DMS114 treated with DMSO at 0.1 percent for 48 hours (cell line): ENCODE results near the gene CACNA2D3.

ENCODE experiments used
- DNase-seq: peaks from one replicate; lab custom pipeline; 2025; ENCODE audit not compliant: unreplicated experiment; lab: John Stamatoyannopoulos, UW

Gene CACNA2D3

DNA sequence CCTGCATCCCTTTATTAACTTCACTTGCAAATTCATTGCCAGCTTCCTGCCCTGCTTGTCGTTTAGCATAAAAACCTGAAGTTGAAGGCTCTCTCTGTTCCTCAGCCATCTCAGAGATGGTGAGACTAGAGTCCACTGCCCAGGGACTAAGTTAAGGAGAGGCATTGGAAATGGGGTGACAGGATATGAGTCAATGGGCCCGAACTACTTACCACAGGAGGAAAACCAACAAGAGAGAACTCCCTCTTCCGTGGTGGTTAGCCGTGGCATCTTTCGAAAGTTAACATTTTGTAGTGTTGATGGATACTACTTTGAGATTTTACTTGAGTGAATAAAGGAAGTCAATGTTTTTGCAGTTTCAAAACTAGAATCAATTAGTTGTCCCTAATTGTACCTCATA, 740.2 kb downstream of the CACNA2D3 start:
- DNase-seq, result no peak

- no peak for DNase-seq
Observed at GRCh38 chr3:54863366-54863765, 741.0 kb downstream of the CACNA2D3 start.

GRCh38 chr3:54863786-54864185, 741.4 kb downstream of the CACNA2D3 start:
- no peak for DNase-seq

DNA sequence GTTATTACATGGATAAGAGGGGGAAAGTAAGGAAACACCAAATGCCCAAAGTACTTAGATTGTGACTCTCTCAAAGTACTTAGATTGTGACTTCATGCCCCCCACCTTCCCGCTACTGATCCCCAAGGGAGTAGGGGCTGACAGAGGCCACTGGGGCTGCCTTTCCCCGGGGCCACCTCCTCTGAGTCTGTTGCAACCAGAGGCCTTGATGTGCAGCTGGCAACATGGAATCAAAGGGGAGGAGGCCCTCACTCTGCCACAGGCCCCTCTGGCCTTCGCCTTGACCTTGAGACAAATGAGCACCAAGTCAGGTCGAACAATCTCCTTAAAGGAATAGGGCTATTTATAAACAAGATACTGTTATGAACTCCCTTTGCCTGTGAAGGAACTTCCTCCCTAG, 743.0 kb downstream of the CACNA2D3 start:
- no peak for DNase-seq

DNA sequence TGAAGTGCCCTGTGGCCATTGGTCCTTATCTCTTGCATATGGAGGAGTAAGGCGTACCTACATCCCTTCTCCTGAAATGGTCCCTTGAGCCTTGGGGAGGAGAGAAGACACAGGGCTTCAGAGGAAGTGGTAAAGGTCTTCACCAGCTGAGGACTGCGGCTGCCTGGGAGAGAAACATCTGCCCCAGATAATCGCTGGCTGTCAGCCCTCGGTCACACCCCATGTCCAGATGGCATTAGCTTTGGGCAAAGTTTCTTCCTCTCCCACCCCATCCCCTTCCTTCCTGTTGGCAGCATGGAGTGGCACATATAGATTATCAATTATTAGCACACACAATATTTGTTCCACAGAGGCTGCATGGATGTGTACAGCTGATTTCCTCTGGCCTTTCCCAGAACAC, 743.9 kb downstream of the CACNA2D3 start:
- no peak for DNase-seq

DNA sequence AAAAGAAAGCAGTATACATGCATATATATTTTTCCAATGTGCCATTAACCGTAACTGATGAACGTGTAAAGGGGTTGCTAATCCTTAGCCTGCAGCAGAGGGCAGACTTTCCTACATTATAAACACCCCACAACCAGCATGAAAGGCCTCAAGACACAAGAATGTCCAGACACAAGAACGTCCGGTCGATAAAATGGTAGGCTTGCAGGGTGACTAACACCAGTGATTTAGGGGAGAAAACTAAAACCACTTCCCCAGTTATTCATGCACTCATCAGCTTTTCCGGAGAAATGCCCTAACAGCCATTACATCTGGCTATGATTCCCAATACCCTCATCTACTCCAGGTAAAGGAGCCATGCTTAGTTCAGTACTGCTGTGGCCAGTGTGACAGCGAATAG, 748.1 kb downstream of the CACNA2D3 start:
- DNase-seq, result peak; percentile 10

DNA sequence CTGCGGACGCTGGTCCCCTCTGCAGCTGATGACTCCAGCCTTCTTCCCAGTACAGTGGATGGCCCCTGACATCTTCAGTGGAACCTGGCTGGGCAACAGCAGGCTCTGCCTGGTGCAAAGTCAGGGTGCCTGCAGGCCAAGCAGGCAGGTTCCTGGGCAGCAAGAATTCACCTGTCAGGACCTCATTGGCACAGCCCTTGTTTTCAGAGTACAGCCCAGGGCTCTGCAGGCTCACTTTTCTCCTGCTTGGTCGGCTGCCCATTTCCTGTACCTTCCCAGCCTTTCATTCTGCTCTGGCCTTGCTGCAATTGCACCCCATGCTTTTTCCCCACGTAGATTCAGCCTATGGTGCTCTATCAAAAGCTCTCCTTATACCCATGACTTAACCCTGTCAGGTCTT, 749.5 kb downstream of the CACNA2D3 start:
- DNase-seq, result no peak

DNA sequence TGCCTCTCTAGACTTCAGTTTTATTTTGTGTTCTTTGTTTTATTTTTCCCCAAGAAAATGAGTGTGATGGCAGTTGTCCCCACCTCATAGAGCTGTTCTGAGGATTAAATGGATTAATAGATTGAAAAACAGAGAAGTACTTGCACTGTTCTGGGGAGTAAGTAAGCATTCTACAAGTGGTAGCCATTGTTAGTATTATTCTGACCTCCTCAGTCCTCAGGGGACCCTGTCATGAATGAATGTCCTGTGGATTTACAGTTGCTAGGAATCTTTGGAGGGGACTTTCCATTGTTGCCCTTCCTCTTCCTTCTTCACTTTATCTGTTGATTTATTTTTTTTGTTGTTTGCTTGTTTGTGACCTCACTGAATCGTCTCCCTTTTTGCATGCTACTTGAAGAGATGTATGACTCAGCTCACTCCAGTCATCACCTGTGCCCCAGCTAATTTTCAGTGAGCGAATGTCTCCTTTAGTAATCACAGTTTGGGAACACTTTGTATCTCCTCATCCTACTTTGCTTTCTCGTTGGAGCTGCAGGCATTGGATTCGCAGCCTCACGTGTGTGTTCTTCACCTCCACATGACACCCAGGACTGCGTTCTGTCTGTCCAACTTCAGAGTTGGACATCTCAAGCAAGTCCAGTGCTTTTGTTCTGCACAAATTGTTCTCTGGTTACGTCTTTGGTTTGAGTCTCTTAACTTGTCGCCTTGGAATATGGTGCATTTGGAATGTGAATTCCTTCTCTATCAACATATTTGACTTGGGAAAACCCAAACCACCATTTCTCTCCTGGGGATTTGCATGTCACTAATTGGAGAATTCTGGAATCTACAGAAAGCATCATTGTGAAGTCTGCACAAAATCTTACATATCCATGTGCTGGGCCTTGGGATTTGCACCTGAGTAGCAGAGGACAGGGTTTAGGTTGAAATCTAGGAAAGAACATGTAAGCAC, 751.0 kb downstream of the CACNA2D3 start:
- DNase-seq, result no peak

- no peak for DNase-seq
Observed at GRCh38 chr3:54874816-54875556, 752.6 kb downstream of the CACNA2D3 start.

DNA sequence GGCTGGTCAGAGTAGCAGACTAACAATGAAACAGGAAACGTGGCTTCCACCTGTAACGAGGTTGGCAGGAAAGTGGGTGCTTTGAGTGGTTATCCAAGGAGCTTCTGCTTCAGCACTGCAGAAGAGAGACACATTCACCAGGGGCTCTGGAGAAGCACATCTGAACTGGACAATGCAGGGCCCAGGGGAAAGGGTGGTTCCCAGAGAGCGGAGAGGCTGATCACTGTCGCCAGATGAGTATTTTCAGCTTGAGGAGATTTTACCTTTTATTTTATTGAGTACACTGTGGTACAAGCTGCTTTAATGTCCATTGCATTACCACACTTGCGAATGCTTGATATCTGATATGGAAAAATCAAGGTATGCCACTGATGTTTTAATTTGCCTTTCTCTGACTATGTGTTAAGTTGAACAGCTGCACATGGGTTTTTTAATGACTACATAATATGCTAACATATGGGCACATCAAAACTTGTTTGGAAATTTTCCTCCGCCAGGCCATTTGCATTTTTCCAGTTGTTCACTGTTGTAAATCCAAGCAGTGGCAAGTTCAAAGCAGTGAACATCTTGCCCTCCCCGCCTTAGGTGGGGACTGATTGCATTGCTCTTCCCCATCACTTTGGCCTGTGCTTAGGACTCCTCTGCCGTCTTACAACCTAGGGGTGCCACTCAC, 753.4 kb downstream of the CACNA2D3 start:
- no peak for DNase-seq

- DNase-seq, result no peak
Observed at GRCh38 chr3:54876694-54877093, 754.3 kb downstream of the CACNA2D3 start.

DNA sequence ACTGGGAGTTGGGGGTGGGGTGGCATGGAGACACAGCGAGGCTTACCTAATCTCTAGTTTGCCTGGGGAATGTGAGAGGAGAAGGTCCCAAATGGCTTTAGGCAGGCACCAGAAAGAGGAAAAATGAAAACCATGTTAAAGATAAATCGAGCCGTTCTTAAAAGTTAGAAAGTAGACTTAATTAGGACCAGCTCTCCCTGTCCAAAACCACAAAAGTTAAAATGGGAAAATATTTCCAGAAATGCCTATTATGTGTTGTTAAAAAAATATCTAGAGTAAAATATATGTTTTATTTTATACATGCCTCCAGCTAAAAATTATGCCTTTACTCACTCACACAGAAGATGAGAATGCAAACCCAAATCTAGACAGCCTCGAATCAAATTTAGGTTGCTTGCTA, 755.4 kb downstream of the CACNA2D3 start:
- no peak for DNase-seq

GRCh38 chr3:54878145-54878544, 755.8 kb downstream of the CACNA2D3 start:
- DNase-seq, result no peak

DNA sequence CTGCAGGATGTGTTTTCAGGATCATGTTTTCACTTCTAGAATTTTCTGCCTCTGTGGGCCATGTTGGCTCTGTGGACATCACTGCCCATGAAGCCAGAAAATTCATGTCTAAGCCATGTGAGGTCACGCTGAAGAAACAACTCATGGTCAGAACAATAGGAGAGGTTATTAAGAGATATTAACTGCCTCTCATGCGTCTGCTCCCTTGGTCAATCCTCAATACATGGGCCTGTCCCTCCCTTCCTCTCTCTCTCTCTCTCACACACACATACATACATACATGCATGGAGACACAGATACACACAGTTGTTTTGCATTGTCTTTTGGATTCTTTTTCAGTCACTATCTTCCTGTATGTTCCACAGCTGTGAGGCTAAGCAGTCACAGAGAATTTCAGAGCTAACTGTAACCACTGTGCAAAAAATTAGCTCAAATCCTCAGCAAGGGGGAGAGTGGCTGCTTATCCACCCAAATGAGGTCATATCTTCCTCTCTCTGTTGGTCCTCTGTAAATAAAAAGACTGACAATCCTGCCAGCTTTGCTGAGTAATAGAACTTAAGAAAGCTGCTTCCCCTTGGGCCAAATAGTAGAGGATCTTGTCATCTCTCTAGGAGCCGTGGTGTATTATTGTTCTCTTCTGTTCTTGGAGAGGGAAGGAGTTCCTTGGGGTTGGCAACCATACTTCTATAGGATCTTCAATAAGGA, 759.9 kb downstream of the CACNA2D3 start:
- DNase-seq, result no peak

DNA sequence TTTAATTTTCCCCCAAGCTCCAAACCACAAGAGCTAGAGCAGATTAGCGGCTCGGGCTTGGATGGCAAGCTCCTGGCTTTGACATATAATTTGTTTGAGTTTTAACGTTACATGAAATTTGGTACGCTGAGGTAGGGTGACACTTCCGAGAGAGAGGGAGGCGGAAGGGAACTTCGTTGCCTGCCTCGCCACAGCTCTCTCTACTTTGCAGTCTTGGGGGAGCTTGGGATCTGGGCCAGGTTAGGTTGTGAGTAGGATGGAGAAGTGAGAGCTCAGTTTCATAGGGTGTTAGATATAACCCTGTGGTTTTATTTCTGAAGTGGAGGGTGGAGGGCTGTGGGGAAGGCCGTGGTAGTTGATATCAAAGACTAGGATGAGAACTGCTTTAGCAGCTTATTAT, 765.8 kb downstream of the CACNA2D3 start:
- no peak for DNase-seq

DNA sequence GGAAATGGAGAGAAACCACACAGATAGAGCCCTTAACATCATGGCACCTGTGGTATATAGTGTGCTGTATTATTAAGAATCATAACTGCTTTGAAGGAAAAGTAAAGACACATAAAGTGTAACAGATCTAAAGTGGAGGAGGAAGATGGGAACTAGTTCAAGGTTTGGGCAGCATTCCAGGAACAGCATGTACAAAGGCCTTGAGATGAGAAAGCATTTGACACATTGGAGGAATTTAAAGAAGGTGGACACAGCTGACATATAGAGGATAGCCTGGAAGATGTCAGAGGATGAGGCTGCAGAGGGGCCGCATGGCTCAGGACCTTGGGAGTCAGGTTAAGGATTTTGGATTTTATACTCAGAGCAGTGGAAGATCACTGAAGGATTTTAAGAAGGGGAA, 766.5 kb downstream of the CACNA2D3 start:
- no peak for DNase-seq

- DNase-seq, result no peak
Observed at GRCh38 chr3:54889731-54890130, 767.4 kb downstream of the CACNA2D3 start.

DNA sequence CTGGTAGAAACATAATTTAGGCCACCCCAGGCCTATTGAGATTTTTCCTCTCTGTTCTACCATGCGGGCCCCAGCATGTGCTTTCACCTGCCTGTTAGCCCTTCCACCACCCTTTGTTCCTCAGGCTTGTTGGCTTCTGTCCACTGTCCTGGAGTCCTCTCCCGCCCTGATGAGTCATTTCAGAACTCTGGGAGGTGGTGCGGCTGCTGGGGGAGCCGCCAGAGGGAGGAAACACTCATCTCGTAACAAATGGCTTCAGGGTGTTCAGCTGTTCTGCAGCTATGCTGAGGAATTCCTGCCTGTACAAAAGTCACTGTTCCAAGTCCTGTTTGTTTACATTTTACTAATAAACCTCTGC, 769.2 kb downstream of the CACNA2D3 start:
- no peak for DNase-seq

DNA sequence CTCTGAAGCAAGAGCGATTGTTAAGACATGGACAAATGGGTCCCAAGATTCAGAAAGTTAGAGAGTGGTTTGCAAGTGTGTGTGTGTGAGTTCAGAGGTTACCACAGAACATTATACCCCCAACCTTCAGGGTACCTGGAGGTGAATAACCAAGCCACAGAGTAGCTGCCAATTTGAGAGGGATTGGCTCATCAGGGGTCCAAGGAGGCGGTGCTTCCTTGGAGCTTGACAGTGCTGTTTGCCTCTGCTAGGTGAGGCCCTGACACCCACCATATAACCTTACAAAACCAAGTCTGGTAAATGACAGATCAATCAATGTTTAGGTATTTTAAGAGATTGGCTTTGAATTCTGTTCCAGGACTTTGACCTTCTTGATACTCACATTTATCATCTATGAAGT, 769.8 kb downstream of the CACNA2D3 start:
- DNase-seq, result no peak

- no peak for DNase-seq
Observed at GRCh38 chr3:54895613-54896012, 773.3 kb downstream of the CACNA2D3 start.

- DNase-seq, result no peak
Observed at GRCh38 chr3:54897028-54897711, 774.8 kb downstream of the CACNA2D3 start.
